Forelimb muscle (tissue), 1 donor: Measurements from ENCODE around the gene IPO11. TPM values are rescaled to one million over a fixed set of nuclear protein-coding genes. Genes with fewer than 3 reads are reported as not detected.
"Not testable (repeated sequence)": the region's sequence is repeated elsewhere in the genome, so short reads cannot be mapped to it uniquely, and the experiment has no call there.

Experiments
- DNase-seq: peaks from one replicate; pipeline ENCODE4 v3.0.0-alpha.2; 2013; ENCODE audit warnings: low read depth
- polyA plus RNA-seq: library from polyadenylated mRNA; unstranded; fragments of 120-200 nt; gene quantifications from one replicate; pipeline ENCODE4 v1.2.1, GENCODE V29; 2013; ENCODE audit not compliant: insufficient read length

IPO11 gene
- polyA plus RNA-seq, 1 donor: 22.6 TPM

- DNase-seq: no peak
Measured at GRCh38 chr5:62643556-62644451, 231.2 kb downstream of the IPO11 start.

- DNase-seq: no peak
Measured at GRCh38 chr5:62645223-62645622, 232.7 kb downstream of the IPO11 start.

GRCh38 chr5:62647241-62647640 lies 234.7 kb downstream of the IPO11 start:
- no peak for DNase-seq

GRCh38 chr5:62649025-62649424 lies 236.5 kb downstream of the IPO11 start:
- DNase-seq: no peak

DNA sequence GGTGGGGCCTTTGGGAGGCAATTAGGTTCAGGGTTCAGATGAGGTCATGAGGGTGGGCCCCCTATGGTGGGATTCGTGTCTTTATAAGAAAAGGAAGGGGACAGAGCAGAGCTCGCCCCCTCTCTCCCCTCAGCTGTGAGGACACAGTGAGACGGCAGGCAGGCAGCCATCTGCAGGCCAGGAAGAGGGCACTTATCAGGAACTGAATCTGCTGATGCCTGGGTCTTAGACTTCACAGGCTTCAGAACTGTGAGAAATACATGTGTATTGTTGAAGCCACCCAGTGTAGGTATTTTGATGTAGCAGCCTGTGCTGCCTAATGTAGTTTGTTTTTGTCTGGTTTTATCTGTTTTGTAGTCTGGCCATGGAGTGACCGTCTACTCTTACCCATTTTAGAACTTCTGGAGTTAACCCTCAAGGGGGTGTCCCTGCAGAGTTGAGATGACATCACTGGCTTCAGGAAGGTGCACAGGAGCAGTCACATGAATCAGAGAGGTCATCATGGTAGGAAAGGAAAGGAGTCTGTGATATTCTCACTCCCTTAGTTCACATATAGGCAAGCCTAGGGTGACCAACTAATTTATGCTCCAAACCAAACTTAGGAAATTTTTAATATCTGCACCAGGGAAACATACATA lies 237.0 kb downstream of the IPO11 start:
- no peak for DNase-seq

GRCh38 chr5:62650197-62650596 lies 237.6 kb downstream of the IPO11 start:
- DNase-seq: no peak

GRCh38 chr5:62652225-62652624 lies 239.7 kb downstream of the IPO11 start:
- no peak for DNase-seq

- no peak for DNase-seq
Measured at GRCh38 chr5:62653001-62653863, 240.7 kb downstream of the IPO11 start.

- DNase-seq: no peak
Measured at GRCh38 chr5:62653864-62654575, 241.5 kb downstream of the IPO11 start.

DNA sequence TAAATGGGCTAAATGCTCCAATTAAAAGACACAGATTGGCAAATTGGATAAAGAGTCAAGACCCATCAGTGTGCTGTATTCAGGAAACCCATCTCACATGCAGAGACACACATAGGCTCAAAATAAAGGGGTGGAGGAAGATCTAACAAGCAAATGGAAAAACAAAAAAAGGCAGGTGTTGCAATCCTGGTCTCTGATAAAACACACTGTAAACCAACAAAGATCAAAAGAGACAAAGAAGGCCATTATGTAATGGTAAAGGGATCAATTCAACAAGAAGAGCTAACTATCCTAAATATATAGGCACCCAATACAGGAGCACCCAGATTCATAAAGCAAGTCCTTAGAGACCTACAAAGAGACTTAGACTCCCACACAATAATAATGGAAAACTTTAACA lies 245.2 kb downstream of the IPO11 start:
- DNase-seq: not testable (repeated sequence)

GRCh38 chr5:62661126-62661525 lies 248.6 kb downstream of the IPO11 start:
- DNase-seq: no peak

DNA sequence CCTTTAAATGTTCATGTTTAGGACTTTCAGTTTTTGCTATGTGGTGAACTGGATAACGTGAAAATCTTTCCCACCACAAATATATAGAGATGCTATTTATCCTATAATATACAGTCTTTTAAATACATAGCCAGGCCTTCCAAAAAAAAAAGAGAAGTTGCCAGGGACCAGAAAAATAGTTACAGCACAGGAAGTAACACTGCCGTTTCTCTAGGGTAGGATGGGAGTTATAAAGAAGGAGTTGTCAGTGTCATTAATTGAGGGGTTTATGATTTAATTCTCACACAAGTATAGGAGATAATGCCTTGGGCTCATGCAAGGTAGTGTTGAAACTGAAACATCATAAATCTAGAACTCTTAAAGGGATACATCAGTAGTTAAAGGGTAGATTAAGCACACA lies 250.0 kb downstream of the IPO11 start:
- DNase-seq: no peak

- DNase-seq: no peak
Measured at GRCh38 chr5:62671479-62671878, 258.9 kb downstream of the IPO11 start.

GRCh38 chr5:62676596-62676995 lies 264.0 kb downstream of the IPO11 start:
- not testable (repeated sequence) for DNase-seq

Other genes with a start within 250 kb of the IPO11 start
- gene KIF2A, start 106.6 kb upstream of the IPO11 start, polyA plus RNA-seq: 30.9 TPM
- 22.6 TPM for gene DIMT1, start 8.9 kb upstream of the IPO11 start, polyA plus RNA-seq
- 3.6 TPM for gene LRRC70, start 166.1 kb downstream of the IPO11 start, polyA plus RNA-seq